Heart left ventricle (tissue), 13 donors: ENCODE data around the gene S100A7A.

Experiments
- POLR2A ChIP-seq, 2 donors: fragments of 450-650 bp; IDR thresholded peaks; one replicate each; pipeline ENCODE4 v1.6.1; 2017; ENCODE audit warnings: antibody characterized with exemption in 2 of 2, mild to moderate bottlenecking in 2 of 2, moderate library complexity in 2 of 2
- TF ChIP-seq, protein P1 (sequence below), 12 donors: fragments of 200-600 bp; sonication (generic) in 4 of 12; IDR thresholded peaks; one replicate each; pipeline versions ENCODE4 v1.5.0 to v1.8.0; 2018 to 2022; ENCODE audit warnings: antibody characterized with exemption in 12 of 12, mild to moderate bottlenecking in 5 of 12
- donor health status: ischemic (EF 13 %, LVEDD 7.1; RV severe dilation, severe dysfunction).
- donor health status: DM: no; HTN: yes; CAD: no.
- donor health status: DM: no; HTN: no; CAD: no.
- donor health status: ischemic (EF 25% LVEDD 6.9; RV normal size, moderate dysfunction).
- donor health status: ischemic (EF 25% LVEDD 5.7; RV mildly dilated, moderate dysfunction).
- donor health status: ischemic (EF 35%, LVEDD 5.7; RV mildly dilated, moderate dysfunction).
- donor health status: nonischemic (EF 11% LVEDD 7.7; RV severe dilation, severe dysfunction).
- donor health status: DM: yes; HTN: yes; CAD: no.
- donor health status: PGD.
- donor health status: ischemic (EF 29% LVEDD 5.4; RV normal size, mild dysfunction).
- donor health status: nonischemic (EF 23%, LVEDD 6.1; RV moderate dilation, normal function).

GRCh38 chr1:153460551-153460950 lies 44.2 kb downstream of the S100A7A start, which contains the start of gene S100A7:
- TF ChIP-seq, protein P1, sequence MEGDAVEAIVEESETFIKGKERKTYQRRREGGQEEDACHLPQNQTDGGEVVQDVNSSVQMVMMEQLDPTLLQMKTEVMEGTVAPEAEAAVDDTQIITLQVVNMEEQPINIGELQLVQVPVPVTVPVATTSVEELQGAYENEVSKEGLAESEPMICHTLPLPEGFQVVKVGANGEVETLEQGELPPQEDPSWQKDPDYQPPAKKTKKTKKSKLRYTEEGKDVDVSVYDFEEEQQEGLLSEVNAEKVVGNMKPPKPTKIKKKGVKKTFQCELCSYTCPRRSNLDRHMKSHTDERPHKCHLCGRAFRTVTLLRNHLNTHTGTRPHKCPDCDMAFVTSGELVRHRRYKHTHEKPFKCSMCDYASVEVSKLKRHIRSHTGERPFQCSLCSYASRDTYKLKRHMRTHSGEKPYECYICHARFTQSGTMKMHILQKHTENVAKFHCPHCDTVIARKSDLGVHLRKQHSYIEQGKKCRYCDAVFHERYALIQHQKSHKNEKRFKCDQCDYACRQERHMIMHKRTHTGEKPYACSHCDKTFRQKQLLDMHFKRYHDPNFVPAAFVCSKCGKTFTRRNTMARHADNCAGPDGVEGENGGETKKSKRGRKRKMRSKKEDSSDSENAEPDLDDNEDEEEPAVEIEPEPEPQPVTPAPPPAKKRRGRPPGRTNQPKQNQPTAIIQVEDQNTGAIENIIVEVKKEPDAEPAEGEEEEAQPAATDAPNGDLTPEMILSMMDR (IDR thresholded peaks at IDR 0.05), result no peak
- TF ChIP-seq POLR2A (IDR thresholded peaks at IDR 0.05), result no peak
